ENCODE measurements around the gene MKKS. TPM values are rescaled to one million over a fixed set of nuclear protein-coding genes. Genes with fewer than 3 reads are reported as not detected.

Gene MKKS
- total RNA-seq, 1 donor from 2014 or later, result 22.3 TPM

DNA sequence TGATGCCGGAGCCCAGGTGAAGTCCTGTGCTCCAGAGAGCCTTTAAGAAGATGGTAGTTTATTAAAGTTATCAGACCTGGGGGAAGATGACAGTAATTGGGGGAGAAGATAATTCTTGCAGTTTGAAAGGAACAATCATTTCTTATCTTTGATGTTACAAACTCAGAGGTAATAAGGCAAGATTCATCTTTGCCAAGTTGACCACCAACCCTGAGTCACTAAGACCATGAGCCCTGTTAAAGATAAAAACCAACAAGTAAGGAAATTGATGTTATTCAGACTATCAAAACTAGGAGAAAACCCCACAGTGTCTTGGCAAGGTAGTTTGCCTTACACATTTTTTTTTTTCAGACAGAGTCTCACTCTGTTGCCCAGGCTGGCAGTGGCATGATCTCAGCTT lies 73.1 kb downstream of the MKKS start:
- no peaks in the 10 kb centered on the region for H3K9me3 Mint-ChIP-seq
- no peaks in the 10 kb centered on the region for H3K27me3 Mint-ChIP-seq (ENCODE audit: low read depth)
- H3K27ac Mint-ChIP-seq (ENCODE audit: unreplicated experiment), result no peak overlapping the region
- no peak overlapping the region for H3K4me3 Mint-ChIP-seq
- H3K36me3 Mint-ChIP-seq (ENCODE audit: low read depth), result no peaks in the 10 kb centered on the region
- no peak for DNase-seq (ENCODE audit: low read depth, low spot score)
- H3K4me1 Mint-ChIP-seq, result peaks cover 4% of the 10 kb centered on the region
- TF ChIP-seq, protein P1, sequence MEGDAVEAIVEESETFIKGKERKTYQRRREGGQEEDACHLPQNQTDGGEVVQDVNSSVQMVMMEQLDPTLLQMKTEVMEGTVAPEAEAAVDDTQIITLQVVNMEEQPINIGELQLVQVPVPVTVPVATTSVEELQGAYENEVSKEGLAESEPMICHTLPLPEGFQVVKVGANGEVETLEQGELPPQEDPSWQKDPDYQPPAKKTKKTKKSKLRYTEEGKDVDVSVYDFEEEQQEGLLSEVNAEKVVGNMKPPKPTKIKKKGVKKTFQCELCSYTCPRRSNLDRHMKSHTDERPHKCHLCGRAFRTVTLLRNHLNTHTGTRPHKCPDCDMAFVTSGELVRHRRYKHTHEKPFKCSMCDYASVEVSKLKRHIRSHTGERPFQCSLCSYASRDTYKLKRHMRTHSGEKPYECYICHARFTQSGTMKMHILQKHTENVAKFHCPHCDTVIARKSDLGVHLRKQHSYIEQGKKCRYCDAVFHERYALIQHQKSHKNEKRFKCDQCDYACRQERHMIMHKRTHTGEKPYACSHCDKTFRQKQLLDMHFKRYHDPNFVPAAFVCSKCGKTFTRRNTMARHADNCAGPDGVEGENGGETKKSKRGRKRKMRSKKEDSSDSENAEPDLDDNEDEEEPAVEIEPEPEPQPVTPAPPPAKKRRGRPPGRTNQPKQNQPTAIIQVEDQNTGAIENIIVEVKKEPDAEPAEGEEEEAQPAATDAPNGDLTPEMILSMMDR (conservative IDR thresholded peaks at IDR 0.05), result no peak

DNA sequence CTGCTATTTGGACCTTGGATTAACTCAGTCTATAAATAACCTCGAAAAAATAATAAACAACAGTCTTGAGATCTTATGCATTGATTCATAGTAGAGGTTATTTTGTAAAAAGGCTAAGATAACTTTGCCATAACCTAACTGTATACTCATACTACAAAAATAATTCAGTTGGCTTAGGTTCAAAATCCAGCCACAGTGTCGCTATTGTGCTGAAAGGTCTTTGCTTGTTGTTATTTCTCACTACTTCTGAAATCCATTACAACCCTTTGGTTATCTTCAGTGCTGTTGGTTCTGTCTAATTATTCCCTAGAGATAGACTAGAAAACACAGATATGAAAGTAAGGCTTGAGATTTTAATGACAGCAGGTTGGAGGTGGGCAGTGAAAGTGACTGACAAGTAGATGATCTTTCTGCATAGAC lies 74.4 kb downstream of the MKKS start:
- H3K4me1 Mint-ChIP-seq, result no peaks in the 10 kb centered on the region
- no peaks in the 10 kb centered on the region for H3K36me3 Mint-ChIP-seq (ENCODE audit: low read depth)
- no peak overlapping the region for H3K27ac Mint-ChIP-seq (ENCODE audit: unreplicated experiment)
- no peaks in the 10 kb centered on the region for H3K9me3 Mint-ChIP-seq
- H3K4me3 Mint-ChIP-seq, result no peak overlapping the region
- no peak for DNase-seq (ENCODE audit: low read depth, low spot score)
- TF ChIP-seq, protein P1 (conservative IDR thresholded peaks at IDR 0.05), result no peak
- H3K27me3 Mint-ChIP-seq (ENCODE audit: low read depth), result no peaks in the 10 kb centered on the region

DNA sequence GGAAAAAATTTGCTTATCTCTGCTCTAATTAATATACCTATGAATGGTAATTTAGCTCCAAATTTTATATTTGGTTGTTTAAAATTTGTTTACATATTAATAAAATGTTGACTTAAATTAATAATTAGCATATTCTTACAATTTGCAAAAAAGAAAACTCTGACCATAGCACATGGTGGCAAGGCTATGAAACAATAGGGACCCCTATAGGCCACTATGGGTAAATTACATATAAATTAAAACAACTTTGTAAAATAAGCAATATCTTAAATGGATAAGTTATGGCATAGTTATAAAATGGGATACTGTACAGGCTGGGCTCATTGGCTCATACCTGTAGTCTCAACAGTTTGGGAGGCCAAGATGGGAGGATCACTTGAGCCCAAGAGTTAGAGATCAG lies 76.0 kb downstream of the MKKS start:
- Mint-ChIP-seq H3K9me3 (no peaks in the 10 kb centered on the region), H3K27ac (ENCODE audit: unreplicated experiment) (no peak overlapping the region), H3K4me1 (peaks cover 3% of the 10 kb centered on the region), H3K36me3 (ENCODE audit: low read depth) (no peaks in the 10 kb centered on the region), H3K27me3 (ENCODE audit: low read depth) (no peaks in the 10 kb centered on the region), H3K4me3 (no peak overlapping the region)
- DNase-seq (ENCODE audit: low read depth, low spot score), result no peak
- TF ChIP-seq, protein P1 (conservative IDR thresholded peaks at IDR 0.05), result peak; percentile 44

DNA sequence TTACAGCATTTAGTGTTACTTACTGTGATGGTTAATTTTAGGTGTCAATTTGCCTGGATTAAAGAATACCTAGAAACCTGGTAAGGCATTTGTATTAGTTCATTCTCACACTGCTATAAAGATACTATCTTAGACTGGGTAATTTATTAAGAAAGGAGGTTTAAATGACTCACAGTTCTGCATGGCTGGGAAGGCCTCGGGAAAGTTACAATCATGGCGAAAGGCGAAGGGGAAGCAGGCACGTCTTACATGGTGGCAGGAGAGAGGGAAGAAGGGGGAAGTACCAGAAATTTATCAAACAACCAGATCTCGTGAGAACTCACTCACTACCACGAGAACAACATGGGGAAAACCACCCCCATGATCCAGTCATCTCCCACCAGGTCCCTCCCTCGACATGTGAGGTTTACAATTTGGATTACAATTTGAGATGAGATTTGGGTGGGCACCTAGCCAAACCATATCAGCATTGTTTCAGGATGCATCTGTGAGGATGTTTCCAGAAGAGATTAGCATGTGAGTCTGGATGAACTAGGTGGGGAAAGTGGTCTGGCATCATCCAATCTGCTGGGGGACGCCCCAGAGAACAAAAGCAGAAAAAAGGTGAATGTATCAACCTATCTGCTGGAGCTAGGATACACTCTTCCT lies 76.8 kb downstream of the MKKS start:
- no peaks in the 10 kb centered on the region for H3K27me3 Mint-ChIP-seq (ENCODE audit: low read depth)
- peaks cover 5% of the 10 kb centered on the region for H3K4me1 Mint-ChIP-seq
- H3K9me3 Mint-ChIP-seq, result no peaks in the 10 kb centered on the region
- no peak overlapping the region for H3K4me3 Mint-ChIP-seq
- no peak overlapping the region for H3K27ac Mint-ChIP-seq (ENCODE audit: unreplicated experiment)
- DNase-seq (ENCODE audit: low read depth, low spot score), result no peak
- H3K36me3 Mint-ChIP-seq (ENCODE audit: low read depth), result no peaks in the 10 kb centered on the region
- TF ChIP-seq, protein P1 (conservative IDR thresholded peaks at IDR 0.05), result no peak

DNA sequence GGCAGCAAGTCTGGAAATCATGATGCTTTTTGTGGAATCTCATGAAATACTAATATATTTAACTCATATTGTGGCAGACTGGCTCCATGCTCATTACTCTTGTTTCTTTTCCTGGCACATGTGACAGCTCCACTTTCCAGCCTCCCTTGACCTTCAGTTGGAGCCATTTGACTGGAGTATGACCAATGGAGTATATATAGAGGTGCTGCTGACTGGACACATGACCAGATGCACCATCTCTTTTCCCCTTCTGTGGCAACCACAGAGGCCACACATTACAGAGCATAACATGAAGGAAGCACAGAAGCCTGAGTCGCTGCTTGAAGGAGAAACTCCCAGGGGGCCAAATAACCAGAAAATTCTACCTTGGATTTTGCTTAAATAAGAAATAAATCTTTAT lies 77.4 kb downstream of the MKKS start:
- TF ChIP-seq, protein P1 (conservative IDR thresholded peaks at IDR 0.05), result no peak
- Mint-ChIP-seq H3K27me3 (ENCODE audit: low read depth) (no peaks in the 10 kb centered on the region), H3K4me3 (no peak overlapping the region), H3K36me3 (ENCODE audit: low read depth) (no peaks in the 10 kb centered on the region), H3K4me1 (peaks cover 5% of the 10 kb centered on the region), H3K27ac (ENCODE audit: unreplicated experiment) (no peak overlapping the region), H3K9me3 (no peaks in the 10 kb centered on the region)
- DNase-seq (ENCODE audit: low read depth, low spot score), result no peak
